ENCODE measurements around the gene UGT1A7. TPM values are rescaled to one million over a fixed set of nuclear protein-coding genes. Genes with fewer than 3 reads are reported as not detected.

Gene UGT1A7
- total and polyA plus RNA-seq, 7 experiments from 2014 or later, result not detected

- Mint-ChIP-seq H3K36me3 (peaks cover 0 to 5% (median 0%) of the 10 kb centered on the region in 5 donors), H3K27ac (no peak overlapping the region), H3K27me3 (peaks cover 13 to 31% (median 25%) of the 10 kb centered on the region in 5 donors), H3K4me1 (no peaks in the 10 kb centered on the region), H3K4me3 (no peak overlapping the region), H3K9me3 (peaks cover 0 to 10% (median 3%) of the 10 kb centered on the region in 11 donors)
- ATAC-seq (no peak), DNase-seq (no peak)
- CTCF ChIA-PET, result no interaction called here
- H3K27ac ChIP-seq (ENCODE audit: low read depth, low read length), result no peak overlapping the region
- POLR2A ChIA-PET, result no interaction called here
- H3K27me3 ChIP-seq (ENCODE audit: control insufficient read depth in 2 of 2, insufficient read depth in 2 of 2, low read length in 2 of 2), result peaks cover 0 to 7% of the 10 kb centered on the region in 2 donors
- no peaks in the 10 kb centered on the region for H3K4me1 ChIP-seq (ENCODE audit: control insufficient read depth in 2 of 2, insufficient read depth in 2 of 2, low read length in 2 of 2)
- intact Hi-C loops (cut with micrococcal nuclease), result no loop called here
- H3K36me3 ChIP-seq (ENCODE audit: control insufficient read depth in 2 of 3, insufficient read depth in 3 of 3, low read length in 3 of 3), result no peaks in the 10 kb centered on the region
- no peaks in the 10 kb centered on the region for H3K9me3 ChIP-seq (ENCODE audit: control insufficient read depth in 2 of 3, low read length in 3 of 3)
- H3K4me3 ChIP-seq (ENCODE audit: low read length), result no peak overlapping the region
Measured at GRCh38 chr2:233707940-233708644, 26.4 kb downstream of the UGT1A7 start.

- Histone ChIP-seq H3K36me3 (ENCODE audit: control insufficient read depth in 2 of 3, insufficient read depth in 3 of 3, low read length in 3 of 3) (no peaks in the 10 kb centered on the region), H3K9me3 (ENCODE audit: control insufficient read depth in 2 of 3, low read length in 3 of 3) (no peaks in the 10 kb centered on the region), H3K27me3 (ENCODE audit: control insufficient read depth in 2 of 2, insufficient read depth in 2 of 2, low read length in 2 of 2) (peaks cover 0 to 7% of the 10 kb centered on the region in 2 donors), H3K4me1 (ENCODE audit: control insufficient read depth in 2 of 2, insufficient read depth in 2 of 2, low read length in 2 of 2) (no peaks in the 10 kb centered on the region), H3K4me3 (ENCODE audit: low read length) (no peak overlapping the region), H3K27ac (ENCODE audit: low read depth, low read length) (no peak overlapping the region)
- CTCF ChIA-PET, result no interaction called here
- POLR2A ChIA-PET, result no interaction called here
- no peak for DNase-seq
- no peak overlapping the region for H3K4me3 Mint-ChIP-seq
- ATAC-seq, result no peak
- H3K27me3 Mint-ChIP-seq, result peaks cover 20 to 36% (median 25%) of the 10 kb centered on the region in 5 donors
- peaks cover 0 to 4% (median 0%) of the 10 kb centered on the region in 5 donors for H3K36me3 Mint-ChIP-seq
- H3K9me3 Mint-ChIP-seq, result peaks cover 0 to 8% (median 3%) of the 10 kb centered on the region in 11 donors
- intact Hi-C loops (cut with micrococcal nuclease), result no loop called here
- H3K27ac Mint-ChIP-seq, result no peak overlapping the region
- peaks cover 0 to 4% (median 0%) of the 10 kb centered on the region in 7 donors for H3K4me1 Mint-ChIP-seq
Measured at GRCh38 chr2:233708942-233709341, 27.2 kb downstream of the UGT1A7 start.

GRCh38 chr2:233711312-233712008 lies 29.8 kb downstream of the UGT1A7 start:
- Histone ChIP-seq H3K4me3 (ENCODE audit: low read length) (no peak overlapping the region), H3K36me3 (ENCODE audit: control insufficient read depth in 2 of 3, insufficient read depth in 3 of 3, low read length in 3 of 3) (no peaks in the 10 kb centered on the region), H3K27ac (ENCODE audit: low read depth, low read length) (no peak overlapping the region), H3K9me3 (ENCODE audit: control insufficient read depth in 2 of 3, low read length in 3 of 3) (no peaks in the 10 kb centered on the region), H3K4me1 (ENCODE audit: control insufficient read depth in 2 of 2, insufficient read depth in 2 of 2, low read length in 2 of 2) (no peaks in the 10 kb centered on the region), H3K27me3 (ENCODE audit: control insufficient read depth in 2 of 2, insufficient read depth in 2 of 2, low read length in 2 of 2) (peaks cover 0 to 6% of the 10 kb centered on the region in 2 donors)
- Mint-ChIP-seq H3K27me3 (peaks cover 21 to 40% (median 23%) of the 10 kb centered on the region in 5 donors), H3K4me1 (peaks cover 0 to 5% (median 0%) of the 10 kb centered on the region in 7 donors), H3K27ac (peak overlapping the region in 1 of 9 donors; percentile 17), H3K36me3 (no peaks in the 10 kb centered on the region), H3K9me3 (no peaks in the 10 kb centered on the region), H3K4me3 (no peak overlapping the region)
- ChIA-PET POLR2A (no interaction called here), CTCF (interaction anchor here (1.1 to 1.7 kb wide), 3 partner anchors 80 to 791 kb away, joined by 3 to 5 read pairs (median 3); no protein-coding TSS in a partner anchor)
- peak; percentile 16 to 66 (median 48) for DNase-seq
- ATAC-seq, result peak; percentile 75
- intact Hi-C loops (cut with micrococcal nuclease), result loop anchor here (2.0 to 5.0 kb wide), 7 partner anchors 145 to 1105 kb away; partner anchors contain the start of genes ATG16L1 (in 1 of the 2) and USP40 (in 1 of the 2)

- ChIA-PET POLR2A (no interaction called here), CTCF (interaction anchor here (1.3 kb wide), 1 partner anchor 788 kb away, joined by 3 read pairs; no protein-coding TSS in a partner anchor)
- intact Hi-C loops (cut with micrococcal nuclease), result loop anchor here in 1 of 2 donors (5.0 kb wide), 4 partner anchors 310 to 860 kb away; partner anchors contain the start of gene ATG16L1
- Mint-ChIP-seq H3K36me3 (no peaks in the 10 kb centered on the region), H3K4me3 (no peak within 1 kb of the TSS), H3K27me3 (peaks cover 15 to 44% (median 36%) of the 10 kb centered on the region in 5 donors), H3K4me1 (peaks cover 0 to 5% (median 0%) of the 10 kb centered on the region in 7 donors), H3K27ac (no peak within 1 kb of the TSS), H3K9me3 (no peaks in the 10 kb centered on the region)
- H3K9me3 ChIP-seq (ENCODE audit: control insufficient read depth in 2 of 3, low read length in 3 of 3), result no peaks in the 10 kb centered on the region
- no peak for ATAC-seq
- H3K27me3 ChIP-seq (ENCODE audit: control insufficient read depth in 2 of 2, insufficient read depth in 2 of 2, low read length in 2 of 2), result peaks cover 0 to 6% of the 10 kb centered on the region in 2 donors
- no peak for DNase-seq
- no peaks in the 10 kb centered on the region for H3K36me3 ChIP-seq (ENCODE audit: control insufficient read depth in 2 of 3, insufficient read depth in 3 of 3, low read length in 3 of 3)
- no peak within 1 kb of the TSS for H3K27ac ChIP-seq (ENCODE audit: low read depth, low read length)
- H3K4me3 ChIP-seq (ENCODE audit: low read length), result no peak within 1 kb of the TSS
- H3K4me1 ChIP-seq (ENCODE audit: control insufficient read depth in 2 of 2, insufficient read depth in 2 of 2, low read length in 2 of 2), result no peaks in the 10 kb centered on the region
Measured at GRCh38 chr2:233712611-233713261, 31.0 kb downstream of the UGT1A7 start, which contains the start of gene UGT1A5. TSS of gene UGT1A5 (plus strand) at chr2:233712907. CDS start at chr2:233712992, 85 bp downstream.

GRCh38 chr2:233713262-233713615 lies 31.5 kb downstream of the UGT1A7 start:
- Histone ChIP-seq H3K36me3 (ENCODE audit: control insufficient read depth in 2 of 3, insufficient read depth in 3 of 3, low read length in 3 of 3) (no peaks in the 10 kb centered on the region), H3K9me3 (ENCODE audit: control insufficient read depth in 2 of 3, low read length in 3 of 3) (no peaks in the 10 kb centered on the region), H3K4me3 (ENCODE audit: low read length) (no peak overlapping the region), H3K27me3 (ENCODE audit: control insufficient read depth in 2 of 2, insufficient read depth in 2 of 2, low read length in 2 of 2) (peaks cover 0 to 3% of the 10 kb centered on the region in 2 donors), H3K27ac (ENCODE audit: low read depth, low read length) (no peak overlapping the region), H3K4me1 (ENCODE audit: control insufficient read depth in 2 of 2, insufficient read depth in 2 of 2, low read length in 2 of 2) (no peaks in the 10 kb centered on the region)
- Mint-ChIP-seq H3K4me3 (no peak overlapping the region), H3K27ac (no peak overlapping the region), H3K9me3 (no peaks in the 10 kb centered on the region), H3K4me1 (peaks cover 0 to 5% (median 0%) of the 10 kb centered on the region in 7 donors), H3K27me3 (peaks cover 15 to 46% (median 40%) of the 10 kb centered on the region in 5 donors), H3K36me3 (no peaks in the 10 kb centered on the region)
- ATAC-seq (no peak), DNase-seq (no peak)
- ChIA-PET CTCF (no interaction called here), POLR2A (no interaction called here)
- intact Hi-C loops (cut with micrococcal nuclease), result loop anchor here in 1 of 2 donors (5.0 kb wide), 4 partner anchors 311 to 861 kb away; partner anchors contain the start of gene ATG16L1

- Mint-ChIP-seq H3K27ac (no peak overlapping the region), H3K27me3 (peaks cover 15 to 50% (median 45%) of the 10 kb centered on the region in 5 donors), H3K36me3 (no peaks in the 10 kb centered on the region), H3K4me1 (peaks cover 0 to 5% (median 0%) of the 10 kb centered on the region in 7 donors), H3K9me3 (no peaks in the 10 kb centered on the region), H3K4me3 (no peak overlapping the region)
- Histone ChIP-seq H3K4me3 (ENCODE audit: low read length) (no peak overlapping the region), H3K4me1 (ENCODE audit: control insufficient read depth in 2 of 2, insufficient read depth in 2 of 2, low read length in 2 of 2) (no peaks in the 10 kb centered on the region), H3K9me3 (ENCODE audit: control insufficient read depth in 2 of 3, low read length in 3 of 3) (no peaks in the 10 kb centered on the region), H3K27ac (ENCODE audit: low read depth, low read length) (no peak overlapping the region), H3K27me3 (ENCODE audit: control insufficient read depth in 2 of 2, insufficient read depth in 2 of 2, low read length in 2 of 2) (peaks cover 0 to 3% of the 10 kb centered on the region in 2 donors), H3K36me3 (ENCODE audit: control insufficient read depth in 2 of 3, insufficient read depth in 3 of 3, low read length in 3 of 3) (no peaks in the 10 kb centered on the region)
- ATAC-seq (no peak), DNase-seq (no peak)
- POLR2A ChIA-PET, result no interaction called here
- CTCF ChIA-PET, result no interaction called here
- intact Hi-C loops (cut with micrococcal nuclease), result loop anchor here in 1 of 2 donors (5.0 kb wide), 4 partner anchors 312 to 862 kb away; partner anchors contain the start of gene ATG16L1
Measured at GRCh38 chr2:233714121-233714520, 32.4 kb downstream of the UGT1A7 start.
